K562 (cell line): ENCODE data around the gene FAM20B. TPM values are rescaled to one million over a fixed set of nuclear protein-coding genes. Genes with fewer than 3 reads are reported as not detected.
A peak's percentile ranks its signal among the peaks of the same experiment; 100 is the strongest.

Experiments
- ATAC-seq: fragments of 200-7000 bp; cut with Tn5 transposase; 3 replicates; pipeline ENCODE4 v1.9.1; 2020; ENCODE audit warnings: moderate library complexity
- BruUV-seq: library from RNA; stranded (reverse); fragments of 400-500 nt; replicated peaks from 2 replicates; lab custom pipeline; 2021; lab: Mats Ljungman, UMichigan
- CTCF ChIA-PET: fragments of 300-600 bp; formaldehyde crosslinking; extraction: SDS; loops from one replicate; lab custom pipeline; 2021; ENCODE audit warnings: low intra/inter-chr PET ratio; lab: Yijun Ruan, JAX
- POLR2A ChIA-PET: fragments of 300-600, 350-650 bp; sonication (Branson Sonifier 250); formaldehyde crosslinking; extraction: SDS; loops from one replicate; lab custom pipeline; 2021; ENCODE audit warnings: antibody characterized with exemption, inconsistent platforms; lab: Yijun Ruan, JAX
- DNase-seq, 4 experiments: peaks; one replicate each; pipeline versions ENCODE4 v3.0.0 to v3.0.0-alpha.2; 2011 to 2018; ENCODE audit warnings: low spot score in 3 of 4, mixed read lengths in 3 of 4; ENCODE audit errors: extremely low read depth in 1 of 4
- FAIRE-seq: peaks from 2 replicates; lab custom pipeline; 2011; peaks lifted over from hg19 to GRCh38; lab: Jason Lieb, UNC
- H2AFZ ChIP-seq: 2 replicates; pipeline ENCODE4 v1.6.0; 2011; ENCODE audit warnings: low read depth, low read length, control low read depth, inconsistent platforms
- H3K27ac ChIP-seq: fragments of 200-600 bp; 3 replicates; pipeline ENCODE4 v1.8.0; 2011; ENCODE audit warnings: low read depth, mild to moderate bottlenecking, control low read depth, inconsistent platforms, low read length, moderate library complexity, mixed read lengths; ENCODE audit errors: extremely low read depth
- H3K27me3 ChIP-seq, 2 experiments: fragments of 300-600 bp in 1 of 2; 2 replicates in 1 of 2; 3 replicates in 1 of 2; pipeline versions ENCODE4 v1.6.0 to v1.8.0; 2011; ENCODE audit warnings: inconsistent platforms in 2 of 2, low read length in 2 of 2, mild to moderate bottlenecking in 1 of 2, mixed read lengths in 1 of 2, moderate library complexity in 1 of 2; ENCODE audit not compliant: control insufficient read depth in 2 of 2, insufficient read depth in 2 of 2
- H3K36me3 ChIP-seq: fragments of 300-600 bp; 3 replicates; pipeline ENCODE4 v1.8.0; 2011; ENCODE audit warnings: mild to moderate bottlenecking, low read length, inconsistent platforms; ENCODE audit not compliant: control insufficient read depth, insufficient read depth
- H3K4me1 ChIP-seq, 2 experiments: fragments of 200-600 bp in 1 of 2; replicated peaks in 1 of 2; 2 replicates in 1 of 2; 3 replicates in 1 of 2; pipeline versions ENCODE4 v1.5.1 to v1.8.0; 2011; ENCODE audit warnings: inconsistent platforms in 2 of 2, low read length in 2 of 2, mild to moderate bottlenecking in 1 of 2, mixed read lengths in 1 of 2, moderate library complexity in 1 of 2; ENCODE audit not compliant: control insufficient read depth in 2 of 2, insufficient read depth in 2 of 2
- H3K4me2 ChIP-seq: 2 replicates; pipeline ENCODE4 v1.6.1; 2011; ENCODE audit warnings: low read length, control low read depth, inconsistent platforms, mixed read lengths; ENCODE audit not compliant: insufficient read depth
- H3K4me3 ChIP-seq: fragments of 200-600 bp; sonication (generic), shearing (Covaris generic); 2 replicates; pipeline ENCODE4 v1.5.1; 2016; ENCODE audit warnings: control low read depth, inconsistent platforms
- H3K79me2 ChIP-seq: fragments of 200-600 bp; 3 replicates; pipeline ENCODE4 v1.8.0; 2011; ENCODE audit warnings: low read length, inconsistent platforms; ENCODE audit not compliant: control insufficient read depth, insufficient read depth
- H3K9ac ChIP-seq, 2 experiments: 2 replicates each; pipeline versions ENCODE4 v1.6.0 to v1.6.1; 2011; ENCODE audit warnings: low read depth in 2 of 2, low read length in 2 of 2, control low read depth in 1 of 2, inconsistent platforms in 1 of 2, mild to moderate bottlenecking in 1 of 2, mixed read lengths in 1 of 2; ENCODE audit not compliant: insufficient read depth in 1 of 2
- H3K9me1 ChIP-seq: one replicate; pipeline ENCODE4 v1.6.0; 2011; ENCODE audit warnings: inconsistent platforms, mild to moderate bottlenecking, low read length, moderate library complexity; ENCODE audit not compliant: control insufficient read depth, insufficient read depth
- H3K9me3 ChIP-seq: replicated peaks from 2 replicates; pipeline ENCODE4 v1.5.1; 2011; ENCODE audit warnings: low read depth, low read length, inconsistent platforms; ENCODE audit not compliant: control insufficient read depth, insufficient read depth
- H4K20me1 ChIP-seq: replicated peaks from 2 replicates; pipeline ENCODE4 v1.6.1; 2011; ENCODE audit warnings: low read length, inconsistent platforms, mixed read lengths; ENCODE audit not compliant: control insufficient read depth, insufficient read depth
- ATF7 ChIP-seq: fragments of 450-650 bp; IDR thresholded peaks from 2 replicates; pipeline ENCODE4 v1.7.1; 2014; ENCODE audit warnings: mild to moderate bottlenecking, moderate library complexity
- BHLHE40 ChIP-seq: IDR thresholded peaks from 2 replicates; pipeline ENCODE4 v1.6.1; 2011; ENCODE audit warnings: low read length, improper control_type of control experiment
- ELF1 ChIP-seq: fragments of 200-800 bp; sonication (Bioruptor generic); IDR thresholded peaks from 2 replicates; pipeline ENCODE4 v1.6.1; 2016; ENCODE audit warnings: missing genetic modification characterization, missing compliant biosample characterization
- HBP1 ChIP-seq: fragments of 450-650 bp; formaldehyde crosslinking; IDR thresholded peaks from 2 replicates; pipeline ENCODE4 v1.4.0; 2022; ENCODE audit warnings: missing genetic modification characterization
- HSF4 ChIP-seq: fragments of 250-450 bp; sonication (Bioruptor Pico); IDR thresholded peaks from 2 replicates; pipeline ENCODE4 v2.1.2; 2022; ENCODE audit warnings: mild to moderate bottlenecking, moderate library complexity, borderline replicate concordance
- JUND ChIP-seq, 2 experiments: IDR thresholded peaks; 2 replicates in 1 of 2; 3 replicates in 1 of 2; pipeline ENCODE4 v1.6.1; 2011; ENCODE audit warnings: borderline replicate concordance in 2 of 2, low read depth in 2 of 2, low read length in 2 of 2, improper control_type of control experiment in 1 of 2, missing biosample characterization in 1 of 2, missing genetic modification characterization in 1 of 2, missing genetic modification reagents in 1 of 2
- OTX1 ChIP-seq: fragments of 450-650 bp; formaldehyde crosslinking; IDR thresholded peaks from 2 replicates; pipeline ENCODE4 v1.4.0; 2022; ENCODE audit warnings: mild to moderate bottlenecking
- RBM39 ChIP-seq: fragments of 200-400 bp; formaldehyde crosslinking; optimal IDR thresholded peaks from 2 replicates; pipeline ENCODE3; 2018; ENCODE audit warnings: low read depth, low read length
- TCF7 ChIP-seq: sonication (generic); IDR thresholded peaks from 2 replicates; pipeline ENCODE4 v1.6.1; 2016; ENCODE audit warnings: antibody characterized with exemption, borderline replicate concordance
- ZBTB7A ChIP-seq: IDR thresholded peaks from 2 replicates; pipeline ENCODE4 v1.6.1; 2011; ENCODE audit warnings: low read depth, mild to moderate bottlenecking, low read length, moderate library complexity, borderline replicate concordance; ENCODE audit not compliant: control insufficient read depth
- ZKSCAN3 ChIP-seq: fragments of 250-450 bp; sonication (Bioruptor Pico); IDR thresholded peaks from 2 replicates; pipeline ENCODE4 v1.4.0; 2020
- WGBS: fragments of 100-300 bp; shearing (Covaris generic); methylation state at CpG from one replicate; pipeline ENCODE4 v1.1.6; 2016; ENCODE audit warnings: low coverage, mixed read lengths; ENCODE audit not compliant: insufficient coverage; ENCODE audit errors: missing lambda C conversion rate; 5-methylcytosine and 5-hydroxymethylcytosine counted together
- in situ Hi-C: fragments of 300-500 bp; cut with MboI; formaldehyde crosslinking; loops from 4 replicates; pipeline ENCODE4 v1.15.0; 2018; ENCODE audit warnings: inconsistent platforms, mixed read lengths
- intact Hi-C: fragments of 100-400 bp; cut with micrococcal nuclease; formaldehyde crosslinking; loops from 2 replicates; pipeline ENCODE4 v1.14.2; 2022
- polyA plus RNA-seq, 8 experiments: library from polyadenylated mRNA; depleted of rRNA in 4 of 8; stranded (reverse) in 5 of 8; unstranded in 3 of 8; fragments of >200 nt; fragmentation: Nextera tagmentation in 2 of 8; fragmentation: Illumina TruSeq in 1 of 8; extraction: Ambion mirVana in 2 of 8; extraction: Trizol in 1 of 8; gene quantifications; 2 replicates each; pipeline versions ENCODE4 v1.2.1 to v1.2.3, GENCODE V29; 2011 to 2014; ENCODE audit warnings: inconsistent platforms in 1 of 8, missing spikeins in 1 of 8
- total RNA-seq, 7 experiments: library from RNA; depleted of rRNA in 6 of 7; stranded (reverse); fragments of >200 nt in 6 of 7; fragmentation: Illumina TruSeq in 2 of 7; extraction: Trizol in 2 of 7; gene quantifications; 2 replicates each; pipeline versions ENCODE4 v1.2.1 to v1.2.3, GENCODE V29; 2011 to 2021; ENCODE audit warnings: low replicate concordance in 1 of 7
- TF ChIP-seq, protein P1 (sequence below): fragments of 450-650 bp; IDR thresholded peaks from 2 replicates; pipeline ENCODE4 v1.6.1; 2016; ENCODE audit warnings: antibody characterized with exemption

FAM20B gene
- total and polyA plus RNA-seq, 9 of the 15 experiments (the other 6 are each of a cell fraction or from before 2014, with no cell fraction given): 7.2 to 67.5 (median 42.9) TPM

GRCh38 chr1:179002552-179003345 is 22.9 kb upstream of the FAM20B start:
- Histone ChIP-seq H3K4me1 (peaks cover 6 to 11% of the 10 kb centered on the region in 2 experiments; a peak in 4 of 5 replicates), H3K27me3 (no peaks in the 10 kb centered on the region), H3K9me1 (peaks cover 4% of the 10 kb centered on the region), H3K9ac (peak overlapping the region; percentile 44 to 83; a peak in 2 of 4 replicates), H3K9me3 (no peaks in the 10 kb centered on the region), H2AFZ (peak overlapping the region; percentile 98), H3K4me3 (no peak overlapping the region), H3K79me2 (no peaks in the 10 kb centered on the region), H4K20me1 (no peaks in the 10 kb centered on the region), H3K27ac (no peak overlapping the region; the same call in 2 of the 3 replicates), H3K36me3 (no peaks in the 10 kb centered on the region), H3K4me2 (peak overlapping the region; percentile 56; the same call in 1 of the 2 replicates)
- intact Hi-C loops (loop anchor here (1.0 to 10.0 kb wide), 6 partner anchors 66 to 698 kb away; no protein-coding TSS in a partner anchor), in situ Hi-C loops (loop anchor here (10.0 kb wide), 1 partner anchor 468 kb away; no protein-coding TSS in a partner anchor)
- peak; percentile 72 to 88 (median 80) for DNase-seq
- ChIA-PET POLR2A (interaction anchor here (0.5 to 2.0 kb wide), 5 partner anchors 16 to 1577 kb away, joined by 3 to 6 read pairs (median 3); no protein-coding TSS in a partner anchor), CTCF (interaction anchor here (0.6 to 1.9 kb wide), 8 partner anchors 190 to 644 kb away, joined by 3 to 9 read pairs (median 4); no protein-coding TSS in a partner anchor)
- 25% methylated on average over 20 of the region's 20 CpGs for WGBS
- ATAC-seq: peak; percentile 92
- FAIRE-seq: peak; percentile 79
- BruUV-seq: no TSS peak
- TF ChIP-seq BHLHE40 (peak; percentile 35; the same call in 1 of the 2 replicates), ZBTB7A (peak; percentile 61), OTX1 (CRISPR knock-in tag) (no peak), HBP1 (no peak), ELF1 (tag) (no peak), JUND (IDR thresholded peaks at IDR 0.05; ENCODE audit: borderline replicate concordance, low read depth, low read length) (no peak; the same call in 1 of the 2 replicates), JUND (tag; IDR thresholded peaks at IDR 0.05; ENCODE audit: borderline replicate concordance, low read depth, low read length) (peak; percentile 46; the same call in 1 of the 3 replicates), HSF4 (CRISPR knock-in tag) (no peak), ATF7 (peak; percentile 46; the same call in 1 of the 2 replicates), ZKSCAN3 (no peak), RBM39 (peak; percentile 71), TCF7 (no peak; the same call in 1 of the 2 replicates)
- TF ChIP-seq, protein P1, sequence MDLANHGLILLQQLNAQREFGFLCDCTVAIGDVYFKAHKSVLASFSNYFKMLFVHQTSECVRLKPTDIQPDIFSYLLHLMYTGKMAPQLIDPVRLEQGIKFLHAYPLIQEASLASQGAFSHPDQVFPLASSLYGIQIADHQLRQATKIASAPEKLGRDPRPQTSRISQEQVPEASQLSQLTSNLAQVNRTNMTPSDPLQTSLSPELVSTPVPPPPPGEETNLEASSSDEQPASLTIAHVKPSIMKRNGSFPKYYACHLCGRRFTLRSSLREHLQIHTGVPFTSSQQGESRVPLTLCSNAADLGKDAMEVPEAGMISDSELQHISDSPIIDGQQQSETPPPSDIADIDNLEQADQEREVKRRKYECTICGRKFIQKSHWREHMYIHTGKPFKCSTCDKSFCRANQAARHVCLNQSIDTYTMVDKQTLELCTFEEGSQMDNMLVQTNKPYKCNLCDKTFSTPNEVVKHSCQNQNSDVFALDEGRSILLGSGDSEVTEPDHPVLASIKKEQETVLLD: no peak
